DMS114 treated with DMSO at 0.1 percent for 48 hours (cell line): ENCODE data around the gene DENND1B.

ENCODE experiments used
- DNase-seq: peaks from one replicate; lab custom pipeline; 2025; ENCODE audit not compliant: unreplicated experiment; lab: John Stamatoyannopoulos, UW

DENND1B gene

GRCh38 chr1:197686702-197687355 is 88.5 kb downstream of the DENND1B start:
- DNase-seq: no peak

GRCh38 chr1:197686231-197686630 is 89.0 kb downstream of the DENND1B start:
- DNase-seq: no peak

- no peak for DNase-seq
Observed at GRCh38 chr1:197685785-197686184, 89.5 kb downstream of the DENND1B start.

- no peak for DNase-seq
Observed at GRCh38 chr1:197683895-197684553, 91.3 kb downstream of the DENND1B start.

GRCh38 chr1:197683280-197683679 is 92.0 kb downstream of the DENND1B start:
- no peak for DNase-seq

- DNase-seq: no peak
Observed at GRCh38 chr1:197680311-197680710, 95.0 kb downstream of the DENND1B start.

- no peak for DNase-seq
Observed at GRCh38 chr1:197677752-197678295, 97.5 kb downstream of the DENND1B start.

- DNase-seq: no peak
Observed at GRCh38 chr1:197677313-197677712, 98.0 kb downstream of the DENND1B start.

GRCh38 chr1:197675583-197676208 is 99.6 kb downstream of the DENND1B start:
- DNase-seq: no peak

- no peak for DNase-seq
Observed at GRCh38 chr1:197674286-197674685, 101.0 kb downstream of the DENND1B start.

GRCh38 chr1:197673292-197673691 is 102.0 kb downstream of the DENND1B start:
- DNase-seq: no peak

- DNase-seq: no peak
Observed at GRCh38 chr1:197672347-197672746, 102.9 kb downstream of the DENND1B start.

- no peak for DNase-seq
Observed at GRCh38 chr1:197671920-197672319, 103.4 kb downstream of the DENND1B start.

- DNase-seq: no peak
Observed at GRCh38 chr1:197671140-197671539, 104.1 kb downstream of the DENND1B start.

- no peak for DNase-seq
Observed at GRCh38 chr1:197666769-197667285, 108.5 kb downstream of the DENND1B start.

GRCh38 chr1:197664391-197664790 is 110.9 kb downstream of the DENND1B start:
- DNase-seq: no peak

GRCh38 chr1:197663162-197663953 is 111.9 kb downstream of the DENND1B start:
- no peak for DNase-seq

- DNase-seq: no peak
Observed at GRCh38 chr1:197660389-197660788, 114.9 kb downstream of the DENND1B start.

- DNase-seq: no peak
Observed at GRCh38 chr1:197659171-197659570, 116.1 kb downstream of the DENND1B start.

- no peak for DNase-seq
Observed at GRCh38 chr1:197649188-197649587, 126.1 kb downstream of the DENND1B start.

GRCh38 chr1:197638316-197638715 is 137.0 kb downstream of the DENND1B start:
- DNase-seq: no peak
